HFFc6 (cell line): ENCODE data around the gene ZCCHC7. TPM values are rescaled to one million over a fixed set of nuclear protein-coding genes. Genes with fewer than 3 reads are reported as not detected.

Experiments
- DNase-seq: peaks from one replicate; pipeline ENCODE4 v3.0.0-alpha.2; 2018
- H3K27ac Mint-ChIP-seq: 2 replicates; pipeline ENCODE4 v1.8.0; 2020; ENCODE audit warnings: mild to moderate bottlenecking, mixed read lengths
- H3K27me3 Mint-ChIP-seq: 2 replicates; pipeline ENCODE4 v1.8.0; 2021; ENCODE audit warnings: mild to moderate bottlenecking, moderate library complexity, mixed read lengths; ENCODE audit not compliant: insufficient read depth
- H3K36me3 Mint-ChIP-seq: 2 replicates; pipeline ENCODE4 v1.8.0; 2021; ENCODE audit warnings: low read depth, mixed read lengths
- H3K4me1 Mint-ChIP-seq: 2 replicates; pipeline ENCODE4 v1.8.0; 2020; ENCODE audit warnings: low read depth, mixed read lengths
- H3K4me3 Mint-ChIP-seq: 2 replicates; pipeline ENCODE4 v1.8.0; 2020; ENCODE audit warnings: mild to moderate bottlenecking, moderate library complexity, mixed read lengths
- H3K9me3 Mint-ChIP-seq: 2 replicates; pipeline ENCODE4 v1.8.0; 2020; ENCODE audit warnings: mild to moderate bottlenecking, mixed read lengths
- total RNA-seq, 6 experiments: library from RNA; stranded (reverse); fragmentation: NEBNext Ultra II Directional; extraction: Animal tissue kit (Norgen Biotek cat#: 25700); gene quantifications; 2 replicates in 1 of 6; 3 replicates in 5 of 6; pipeline ENCODE4 v1.2.3, GENCODE V29; 2021
- TF ChIP-seq, protein P1 (sequence below): fragments of 200-600 bp; sonication (generic); IDR thresholded peaks from 2 replicates; pipeline ENCODE4 v1.5.0; 2021; ENCODE audit warnings: antibody characterized with exemption, mild to moderate bottlenecking

The ZCCHC7 gene
- total RNA-seq, 6 experiments from 2014 or later = 18.5 to 22.9 (median 18.8) TPM

DNA sequence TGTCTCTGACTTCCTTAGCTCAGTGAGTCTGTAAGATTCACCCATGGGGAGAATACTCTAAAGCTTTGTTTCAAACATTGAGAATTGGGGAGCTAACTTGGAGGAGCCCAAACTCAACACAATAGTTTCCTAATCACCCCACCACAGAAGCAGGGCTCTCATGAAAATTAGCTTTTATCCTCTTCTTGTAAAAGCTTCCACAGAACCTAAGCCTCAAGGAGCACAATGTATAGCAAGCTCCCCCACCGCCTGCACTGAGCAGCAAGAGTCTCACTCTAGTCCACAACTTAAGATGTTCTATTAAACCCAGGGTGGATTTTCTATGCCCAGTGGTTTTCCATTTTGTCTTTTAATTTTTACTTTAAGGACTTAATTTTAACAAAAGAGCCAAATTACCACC lies 253.2 kb downstream of the ZCCHC7 start:
- Mint-ChIP-seq H3K4me1 (no peaks in the 10 kb centered on the region; the same call in 1 of the 2 replicates), H3K27ac (no peak overlapping the region), H3K27me3 (peaks cover 27% of the 10 kb centered on the region), H3K36me3 (no peaks in the 10 kb centered on the region), H3K9me3 (no peaks in the 10 kb centered on the region), H3K4me3 (no peak overlapping the region)
- DNase-seq = no peak
- TF ChIP-seq, protein P1, sequence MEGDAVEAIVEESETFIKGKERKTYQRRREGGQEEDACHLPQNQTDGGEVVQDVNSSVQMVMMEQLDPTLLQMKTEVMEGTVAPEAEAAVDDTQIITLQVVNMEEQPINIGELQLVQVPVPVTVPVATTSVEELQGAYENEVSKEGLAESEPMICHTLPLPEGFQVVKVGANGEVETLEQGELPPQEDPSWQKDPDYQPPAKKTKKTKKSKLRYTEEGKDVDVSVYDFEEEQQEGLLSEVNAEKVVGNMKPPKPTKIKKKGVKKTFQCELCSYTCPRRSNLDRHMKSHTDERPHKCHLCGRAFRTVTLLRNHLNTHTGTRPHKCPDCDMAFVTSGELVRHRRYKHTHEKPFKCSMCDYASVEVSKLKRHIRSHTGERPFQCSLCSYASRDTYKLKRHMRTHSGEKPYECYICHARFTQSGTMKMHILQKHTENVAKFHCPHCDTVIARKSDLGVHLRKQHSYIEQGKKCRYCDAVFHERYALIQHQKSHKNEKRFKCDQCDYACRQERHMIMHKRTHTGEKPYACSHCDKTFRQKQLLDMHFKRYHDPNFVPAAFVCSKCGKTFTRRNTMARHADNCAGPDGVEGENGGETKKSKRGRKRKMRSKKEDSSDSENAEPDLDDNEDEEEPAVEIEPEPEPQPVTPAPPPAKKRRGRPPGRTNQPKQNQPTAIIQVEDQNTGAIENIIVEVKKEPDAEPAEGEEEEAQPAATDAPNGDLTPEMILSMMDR = no peak

- no peaks in the 10 kb centered on the region; the same call in 1 of the 2 replicates for H3K4me1 Mint-ChIP-seq
- no peaks in the 10 kb centered on the region for H3K36me3 Mint-ChIP-seq
- H3K27me3 Mint-ChIP-seq = peaks cover 27% of the 10 kb centered on the region
- TF ChIP-seq, protein P1 = no peak
- DNase-seq = no peak
- no peak overlapping the region for H3K4me3 Mint-ChIP-seq
- no peak overlapping the region for H3K27ac Mint-ChIP-seq
- H3K9me3 Mint-ChIP-seq = no peaks in the 10 kb centered on the region
Observed at GRCh38 chr9:37374892-37375291, 254.5 kb downstream of the ZCCHC7 start.

DNA sequence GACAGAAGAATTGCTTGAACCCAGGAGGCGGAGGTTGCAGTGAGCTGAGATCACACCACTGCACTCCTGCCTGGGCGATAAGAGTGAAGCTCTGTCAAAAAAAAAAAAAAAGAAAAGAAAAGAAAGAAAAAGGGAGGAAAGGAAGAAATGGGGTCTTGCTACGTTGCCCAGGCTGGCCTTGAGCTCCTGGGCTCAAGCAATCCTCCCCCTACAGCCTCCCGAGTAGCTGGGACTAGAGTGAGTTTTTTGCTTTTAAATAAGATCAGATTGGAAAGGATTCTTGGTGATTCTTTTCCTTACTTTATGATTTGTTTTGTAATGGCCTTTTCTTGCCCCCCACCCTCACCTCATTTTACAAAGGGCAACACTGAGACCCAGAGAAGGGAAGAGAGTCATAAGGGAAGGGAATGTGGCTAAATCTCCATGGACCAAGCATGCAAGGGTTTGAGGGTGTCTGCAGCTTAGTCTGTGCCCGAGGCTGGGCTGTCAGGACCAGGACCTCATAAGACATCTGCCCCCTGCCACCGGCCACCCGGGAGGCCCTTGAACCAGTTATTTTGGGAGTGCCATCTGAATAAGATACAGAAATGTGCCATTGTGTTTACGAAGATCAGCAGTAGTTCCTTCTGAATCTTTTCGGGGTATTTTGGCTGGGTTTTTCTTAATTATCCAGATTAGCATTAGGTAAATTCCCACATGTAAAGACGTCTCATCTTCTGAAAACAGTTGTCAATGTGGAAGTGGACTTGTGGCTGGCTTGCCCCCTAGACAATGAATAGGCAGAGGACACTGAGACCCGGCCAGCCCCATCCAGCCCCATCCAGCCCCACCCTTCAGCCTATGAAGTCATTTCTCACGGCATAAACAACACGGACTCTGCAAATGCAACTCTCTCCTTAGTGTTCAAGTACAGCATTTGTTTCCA lies 257.6 kb downstream of the ZCCHC7 start:
- TF ChIP-seq, protein P1 = no peak
- Mint-ChIP-seq H3K4me1 (no peaks in the 10 kb centered on the region), H3K4me3 (no peak overlapping the region), H3K27ac (no peak overlapping the region), H3K27me3 (peaks cover 35% of the 10 kb centered on the region), H3K9me3 (peaks cover 5% of the 10 kb centered on the region), H3K36me3 (peaks cover 7% of the 10 kb centered on the region; the same call in 1 of the 2 replicates)
- no peak for DNase-seq

DNA sequence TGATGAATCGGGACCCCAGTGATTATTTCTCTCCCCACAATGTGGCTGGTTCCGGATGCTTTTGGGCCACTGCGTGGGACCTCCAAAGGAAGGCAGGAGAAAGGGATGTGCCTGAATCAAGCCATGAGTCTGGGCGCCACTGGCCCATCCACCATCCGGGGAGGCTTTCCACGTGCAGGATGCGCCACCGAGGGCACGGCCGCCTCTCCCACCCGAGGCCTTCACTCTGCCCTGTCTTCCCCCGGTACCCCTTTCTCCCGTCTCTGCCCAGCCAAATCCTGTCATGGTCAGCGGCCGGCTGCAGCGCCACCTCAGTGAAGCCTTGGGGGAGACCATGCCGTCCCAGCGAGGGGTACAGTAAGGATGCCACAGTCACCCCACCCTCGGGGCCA lies 258.2 kb downstream of the ZCCHC7 start:
- Mint-ChIP-seq H3K4me3 (no peak overlapping the region), H3K4me1 (no peaks in the 10 kb centered on the region), H3K9me3 (peaks cover 5% of the 10 kb centered on the region), H3K27me3 (peaks cover 33% of the 10 kb centered on the region), H3K36me3 (peaks cover 7% of the 10 kb centered on the region; the same call in 1 of the 2 replicates), H3K27ac (no peak overlapping the region)
- DNase-seq = no peak
- TF ChIP-seq, protein P1 = no peak

GRCh38 chr9:37379835-37380234 lies 259.5 kb downstream of the ZCCHC7 start:
- DNase-seq = no peak
- H3K27ac Mint-ChIP-seq = no peak overlapping the region
- H3K9me3 Mint-ChIP-seq = peaks cover 5% of the 10 kb centered on the region
- TF ChIP-seq, protein P1 = no peak
- peaks cover 37% of the 10 kb centered on the region for H3K27me3 Mint-ChIP-seq
- H3K4me1 Mint-ChIP-seq = no peaks in the 10 kb centered on the region
- H3K4me3 Mint-ChIP-seq = no peak overlapping the region
- H3K36me3 Mint-ChIP-seq = peaks cover 7% of the 10 kb centered on the region; the same call in 1 of the 2 replicates
